Smooth muscle cell (in vitro differentiated cells): ENCODE measurements around the gene CRYAA. TPM values are rescaled to one million over a fixed set of nuclear protein-coding genes. Genes with fewer than 3 reads are reported as not detected.

Experiments
- DNase-seq: peaks from one replicate; lab custom pipeline; 2025; ENCODE audit not compliant: unreplicated experiment; lab: John Stamatoyannopoulos, UW
- H2AFZ ChIP-seq: fragments of 200-600 bp; sonication (generic); 2 replicates; pipeline ENCODE4 v1.6.0; 2016; ENCODE audit warnings: antibody characterized with exemption, low read depth, mild to moderate bottlenecking
- H3F3A ChIP-seq: fragments of 200-600 bp; sonication (generic); 2 replicates; pipeline ENCODE4 v1.6.0; 2017; ENCODE audit warnings: antibody characterized with exemption, low read depth
- H3K27ac ChIP-seq: fragments of 200-600 bp; sonication (generic); 2 replicates; pipeline ENCODE4 v1.5.1; 2016; ENCODE audit warnings: low read depth, mild to moderate bottlenecking
- H3K27me3 ChIP-seq: fragments of 200-600 bp; sonication (generic); 2 replicates; pipeline ENCODE4 v1.6.1; 2016; ENCODE audit warnings: low read depth, mild to moderate bottlenecking
- H3K36me3 ChIP-seq: fragments of 200-600 bp; sonication (generic); 2 replicates; pipeline ENCODE4 v1.5.1; 2016; ENCODE audit warnings: low read depth
- H3K4me1 ChIP-seq: fragments of 200-600 bp; sonication (generic); 2 replicates; pipeline ENCODE4 v1.5.1; 2016; ENCODE audit warnings: low read depth
- H3K4me2 ChIP-seq: fragments of 200-600 bp; sonication (generic); 2 replicates; pipeline ENCODE4 v1.6.0; 2016; ENCODE audit warnings: mild to moderate bottlenecking
- H3K4me3 ChIP-seq: fragments of 200-600 bp; sonication (generic); 2 replicates; pipeline ENCODE4 v1.5.1; 2016; ENCODE audit warnings: mild to moderate bottlenecking
- H3K79me2 ChIP-seq: fragments of 200-600 bp; sonication (generic); 2 replicates; pipeline ENCODE4 v1.6.0; 2016; ENCODE audit warnings: low read depth, mild to moderate bottlenecking
- H3K9ac ChIP-seq: fragments of 200-600 bp; sonication (generic); 2 replicates; pipeline ENCODE4 v1.6.0; 2016; ENCODE audit warnings: low read depth
- H3K9me3 ChIP-seq: fragments of 200-600 bp; sonication (generic); replicated peaks from 2 replicates; pipeline ENCODE4 v1.5.1; 2016; ENCODE audit warnings: low read depth
- H4K20me1 ChIP-seq: fragments of 200-600 bp; sonication (generic); 2 replicates; pipeline ENCODE4 v1.6.0; 2016; ENCODE audit warnings: low read depth
- CTCF ChIP-seq: fragments of 200-600 bp; sonication (generic); IDR thresholded peaks from 2 replicates; pipeline ENCODE4 v1.5.1; 2017; ENCODE audit warnings: borderline replicate concordance, mild to moderate bottlenecking, antibody characterized with exemption; ENCODE audit not compliant: insufficient read depth, poor library complexity, severe bottlenecking
- WGBS: methylation state at CpG from one replicate; pipeline ENCODE4 v1.1.7; 2016; ENCODE audit warnings: low lambda C conversion rate; 5-methylcytosine and 5-hydroxymethylcytosine counted together
- polyA plus RNA-seq: library from polyadenylated mRNA; unstranded; fragments of >200 nt; fragmentation: Nextera tagmentation; extraction: Ambion mirVana; gene quantifications from 2 replicates; pipeline ENCODE4 v1.2.1, GENCODE V29; 2016
- total RNA-seq: library from RNA; depleted of rRNA; stranded (reverse); fragments of >200 nt; gene quantifications from 2 replicates; pipeline ENCODE4 v1.2.3, GENCODE V29; 2014

CRYAA gene
- total and polyA plus RNA-seq, 2 experiments from 2014 or later, result not detected

- H3K4me2 ChIP-seq, result no peak overlapping the region
- H3K9me3 ChIP-seq, result peaks cover 16% of the 10 kb centered on the region
- H4K20me1 ChIP-seq, result no peaks in the 10 kb centered on the region
- TF ChIP-seq CTCF, result no peak
- H3K79me2 ChIP-seq, result no peaks in the 10 kb centered on the region
- no peaks in the 10 kb centered on the region for H3K27me3 ChIP-seq
- no peak overlapping the region for H2AFZ ChIP-seq
- no peak for DNase-seq
- H3K27ac ChIP-seq, result no peak overlapping the region
- H3K9ac ChIP-seq, result no peak overlapping the region
- H3K36me3 ChIP-seq, result no peaks in the 10 kb centered on the region
- peaks cover 13% of the 10 kb centered on the region for H3K4me1 ChIP-seq
- peaks cover 7% of the 10 kb centered on the region for H3F3A ChIP-seq
- WGBS, result 67% methylated on average over 6 of the region's 6 CpGs
- H3K4me3 ChIP-seq, result no peak overlapping the region
Measured at GRCh38 chr21:43196826-43197225, 28.0 kb downstream of the CRYAA start.

- Histone ChIP-seq H3K9ac (no peak overlapping the region), H2AFZ (no peak overlapping the region), H3K36me3 (no peaks in the 10 kb centered on the region), H3K4me2 (no peak overlapping the region), H3K9me3 (peaks cover 20% of the 10 kb centered on the region), H3K27ac (no peak overlapping the region), H3K4me1 (peaks cover 13% of the 10 kb centered on the region), H3K27me3 (no peaks in the 10 kb centered on the region), H3F3A (peaks cover 7% of the 10 kb centered on the region), H3K4me3 (no peak overlapping the region), H4K20me1 (no peaks in the 10 kb centered on the region), H3K79me2 (no peaks in the 10 kb centered on the region)
- no peak for DNase-seq
- TF ChIP-seq CTCF, result no peak
- WGBS, result 80% methylated on average over 2 of the region's 2 CpGs
Measured at GRCh38 chr21:43198376-43198775, 29.6 kb downstream of the CRYAA start.

- peaks cover 5% of the 10 kb centered on the region for H3F3A ChIP-seq
- no peaks in the 10 kb centered on the region for H3K79me2 ChIP-seq
- no peak overlapping the region for H3K4me2 ChIP-seq
- no peaks in the 10 kb centered on the region for H3K36me3 ChIP-seq
- no peak overlapping the region for H3K27ac ChIP-seq
- H3K9me3 ChIP-seq, result peaks cover 20% of the 10 kb centered on the region
- WGBS, result 83% methylated on average over 1 of the region's 1 CpG
- no peak for DNase-seq
- H3K27me3 ChIP-seq, result no peaks in the 10 kb centered on the region
- H3K4me1 ChIP-seq, result peaks cover 7% of the 10 kb centered on the region
- H3K9ac ChIP-seq, result no peak overlapping the region
- no peak for TF ChIP-seq CTCF
- H4K20me1 ChIP-seq, result no peaks in the 10 kb centered on the region
- H2AFZ ChIP-seq, result no peak overlapping the region
- no peak overlapping the region for H3K4me3 ChIP-seq
Measured at GRCh38 chr21:43201491-43201890, 32.7 kb downstream of the CRYAA start.

- 96% methylated on average over 6 of the region's 6 CpGs for WGBS
- Histone ChIP-seq H3K9ac (no peak overlapping the region), H3K27me3 (no peaks in the 10 kb centered on the region), H3K4me1 (no peaks in the 10 kb centered on the region), H3K36me3 (no peaks in the 10 kb centered on the region), H2AFZ (no peak overlapping the region), H3K4me3 (no peak overlapping the region), H3K4me2 (no peak overlapping the region), H4K20me1 (no peaks in the 10 kb centered on the region), H3F3A (no peaks in the 10 kb centered on the region), H3K79me2 (no peaks in the 10 kb centered on the region), H3K9me3 (peaks cover 20% of the 10 kb centered on the region), H3K27ac (no peak overlapping the region)
- DNase-seq, result no peak
- TF ChIP-seq CTCF, result no peak
Measured at GRCh38 chr21:43203591-43203990, 34.8 kb downstream of the CRYAA start.
